ENCODE results near the gene DLGAP1. TPM values are rescaled to one million over a fixed set of nuclear protein-coding genes. Genes with fewer than 3 reads are reported as not detected.

The DLGAP1 gene
- total and polyA plus RNA-seq, 2 experiments from 2014 or later = 3.1 to 6.5 TPM

DNA sequence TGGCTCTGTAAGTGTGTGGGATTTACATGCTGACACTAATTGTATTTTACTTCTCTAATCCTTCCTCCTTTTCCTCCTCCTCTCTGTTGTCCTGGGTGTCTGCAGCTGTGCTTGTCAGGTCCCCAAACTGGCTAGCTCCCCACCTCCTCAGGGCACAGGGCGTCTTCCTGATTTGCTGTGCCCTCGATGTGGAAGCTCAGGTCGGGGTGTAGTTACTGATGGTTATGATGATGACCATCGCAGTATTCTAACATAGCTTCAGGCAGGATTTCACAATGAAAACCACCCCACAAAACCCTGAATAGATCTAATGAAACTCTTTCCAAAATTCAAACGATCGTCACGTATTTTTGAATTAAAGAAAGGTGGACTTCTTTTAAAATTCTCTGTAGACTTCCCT lies 576.7 kb downstream of the DLGAP1 start:
- no peak overlapping the region for H3K4me2 ChIP-seq
- WGBS (ENCODE audit: low lambda C conversion rate, missing lambda C conversion rate) = 83% methylated on average over 7 of the region's 7 CpGs
- no peak for DNase-seq (ENCODE audit: low spot score)
- no peaks in the 10 kb centered on the region for H3K9me3 ChIP-seq (ENCODE audit: low read depth)
- H3K27me3 ChIP-seq = no peaks in the 10 kb centered on the region
- no peaks in the 10 kb centered on the region for H3K9me2 ChIP-seq (replicated peaks; ENCODE audit: insufficient read depth)
- no peaks in the 10 kb centered on the region for H3K79me2 ChIP-seq
- H2AFZ ChIP-seq = no peak overlapping the region
- no peaks in the 10 kb centered on the region for H3K36me3 ChIP-seq (replicated peaks; ENCODE audit: insufficient read depth, low read depth)
- no peaks in the 10 kb centered on the region for H3K4me1 ChIP-seq (ENCODE audit: insufficient read depth)
- TF ChIP-seq EZH2 (IDR thresholded peaks at IDR 0.05; ENCODE audit: borderline replicate concordance) (no peak), EZH2phosphoT487 (IDR thresholded peaks at IDR 0.05; ENCODE audit: low read depth, severe bottlenecking, unreplicated experiment) (no peak)
- TF ChIP-seq, protein P1, sequence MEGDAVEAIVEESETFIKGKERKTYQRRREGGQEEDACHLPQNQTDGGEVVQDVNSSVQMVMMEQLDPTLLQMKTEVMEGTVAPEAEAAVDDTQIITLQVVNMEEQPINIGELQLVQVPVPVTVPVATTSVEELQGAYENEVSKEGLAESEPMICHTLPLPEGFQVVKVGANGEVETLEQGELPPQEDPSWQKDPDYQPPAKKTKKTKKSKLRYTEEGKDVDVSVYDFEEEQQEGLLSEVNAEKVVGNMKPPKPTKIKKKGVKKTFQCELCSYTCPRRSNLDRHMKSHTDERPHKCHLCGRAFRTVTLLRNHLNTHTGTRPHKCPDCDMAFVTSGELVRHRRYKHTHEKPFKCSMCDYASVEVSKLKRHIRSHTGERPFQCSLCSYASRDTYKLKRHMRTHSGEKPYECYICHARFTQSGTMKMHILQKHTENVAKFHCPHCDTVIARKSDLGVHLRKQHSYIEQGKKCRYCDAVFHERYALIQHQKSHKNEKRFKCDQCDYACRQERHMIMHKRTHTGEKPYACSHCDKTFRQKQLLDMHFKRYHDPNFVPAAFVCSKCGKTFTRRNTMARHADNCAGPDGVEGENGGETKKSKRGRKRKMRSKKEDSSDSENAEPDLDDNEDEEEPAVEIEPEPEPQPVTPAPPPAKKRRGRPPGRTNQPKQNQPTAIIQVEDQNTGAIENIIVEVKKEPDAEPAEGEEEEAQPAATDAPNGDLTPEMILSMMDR (IDR thresholded peaks at IDR 0.05; ENCODE audit: poor library complexity) = no peak
- H3K4me3 ChIP-seq = no peak overlapping the region
- H4K20me1 ChIP-seq (ENCODE audit: insufficient read depth, poor library complexity, severe bottlenecking) = no peaks in the 10 kb centered on the region
- H3K27ac ChIP-seq = no peak overlapping the region

DNA sequence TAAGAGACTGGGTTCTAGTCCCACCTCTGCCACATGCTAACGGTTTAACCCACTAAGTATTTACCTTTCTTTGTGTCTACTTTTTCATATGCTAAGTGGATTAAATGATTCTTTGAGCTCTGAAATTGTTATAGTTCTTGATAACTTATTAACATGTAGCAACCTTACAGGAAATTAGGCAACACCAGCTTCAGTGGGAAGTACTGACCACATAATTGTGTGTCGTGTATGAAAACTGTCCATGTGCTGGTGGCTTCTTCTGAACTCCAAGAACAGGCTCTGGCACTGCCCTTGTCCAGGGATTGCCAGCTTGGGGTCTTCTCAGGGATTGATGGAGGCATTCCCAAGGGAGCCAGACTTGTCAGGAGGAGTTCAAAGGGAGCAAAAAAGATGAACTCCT lies 577.4 kb downstream of the DLGAP1 start:
- 90% methylated on average over 2 of the region's 2 CpGs for WGBS (ENCODE audit: low lambda C conversion rate, missing lambda C conversion rate)
- TF ChIP-seq EZH2 (IDR thresholded peaks at IDR 0.05; ENCODE audit: borderline replicate concordance) (no peak), EZH2phosphoT487 (IDR thresholded peaks at IDR 0.05; ENCODE audit: low read depth, severe bottlenecking, unreplicated experiment) (no peak)
- TF ChIP-seq, protein P1 (IDR thresholded peaks at IDR 0.05; ENCODE audit: poor library complexity) = no peak
- no peaks in the 10 kb centered on the region for H3K79me2 ChIP-seq
- no peaks in the 10 kb centered on the region for H3K27me3 ChIP-seq
- H4K20me1 ChIP-seq (ENCODE audit: insufficient read depth, poor library complexity, severe bottlenecking) = no peaks in the 10 kb centered on the region
- H3K4me1 ChIP-seq (ENCODE audit: insufficient read depth) = no peaks in the 10 kb centered on the region
- H3K36me3 ChIP-seq (replicated peaks; ENCODE audit: insufficient read depth, low read depth) = no peaks in the 10 kb centered on the region
- no peak overlapping the region for H2AFZ ChIP-seq
- no peak overlapping the region for H3K27ac ChIP-seq
- no peak overlapping the region for H3K4me2 ChIP-seq
- no peak for DNase-seq (ENCODE audit: low spot score)
- H3K9me3 ChIP-seq (ENCODE audit: low read depth) = no peaks in the 10 kb centered on the region
- H3K9me2 ChIP-seq (replicated peaks; ENCODE audit: insufficient read depth) = no peaks in the 10 kb centered on the region
- H3K4me3 ChIP-seq = no peak overlapping the region

DNA sequence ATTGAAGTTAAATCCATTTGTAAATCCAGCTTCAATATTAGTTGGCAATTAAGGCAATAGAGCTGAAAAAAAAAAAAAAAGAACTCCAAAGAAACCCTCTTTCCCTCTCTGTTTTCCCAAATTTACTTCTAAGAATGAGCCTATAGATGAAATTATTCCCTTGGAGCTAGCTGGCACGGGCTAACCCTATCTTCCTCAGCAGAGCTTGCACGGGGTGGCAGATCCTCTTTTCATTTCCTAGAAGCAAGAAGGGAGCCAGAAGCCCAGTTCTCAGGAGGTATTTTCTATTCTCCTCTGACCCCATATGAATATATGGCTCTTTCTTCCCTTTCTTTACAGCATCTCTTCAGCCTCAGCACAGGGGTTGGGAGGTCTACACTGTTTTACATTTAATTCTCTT lies 579.1 kb downstream of the DLGAP1 start:
- TF ChIP-seq EZH2phosphoT487 (IDR thresholded peaks at IDR 0.05; ENCODE audit: low read depth, severe bottlenecking, unreplicated experiment) (no peak), EZH2 (IDR thresholded peaks at IDR 0.05; ENCODE audit: borderline replicate concordance) (no peak)
- TF ChIP-seq, protein P1 (IDR thresholded peaks at IDR 0.05; ENCODE audit: poor library complexity) = no peak
- 81% methylated on average over 2 of the region's 2 CpGs for WGBS (ENCODE audit: low lambda C conversion rate, missing lambda C conversion rate)
- no peak overlapping the region for H2AFZ ChIP-seq

DNA sequence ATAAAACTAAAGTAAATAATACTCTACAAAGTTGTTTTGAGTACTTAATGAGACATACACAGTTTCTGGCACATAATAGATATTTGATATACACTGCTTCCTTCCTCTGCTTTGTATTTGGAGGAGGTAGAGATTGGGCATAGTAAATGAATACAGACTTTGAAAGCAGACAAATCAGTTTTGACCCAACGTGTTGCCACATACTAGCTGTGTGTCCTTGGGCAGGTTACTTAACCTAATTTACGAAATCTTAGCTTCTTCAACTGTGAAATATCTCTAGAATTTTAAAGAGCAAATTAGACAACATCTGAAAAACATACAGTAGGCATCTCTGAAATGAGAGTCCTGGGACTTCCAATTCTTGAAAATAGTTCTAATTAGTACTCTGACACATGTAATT lies 579.7 kb downstream of the DLGAP1 start:
- Histone ChIP-seq H3K27me3 (no peaks in the 10 kb centered on the region), H3K4me3 (no peak overlapping the region), H3K4me2 (no peak overlapping the region), H3K9me3 (ENCODE audit: low read depth) (no peaks in the 10 kb centered on the region), H3K27ac (no peak overlapping the region), H3K4me1 (ENCODE audit: insufficient read depth) (no peaks in the 10 kb centered on the region), H3K36me3 (replicated peaks; ENCODE audit: insufficient read depth, low read depth) (no peaks in the 10 kb centered on the region), H3K79me2 (no peaks in the 10 kb centered on the region), H2AFZ (no peak overlapping the region), H4K20me1 (ENCODE audit: insufficient read depth, poor library complexity, severe bottlenecking) (no peaks in the 10 kb centered on the region), H3K9me2 (replicated peaks; ENCODE audit: insufficient read depth) (no peaks in the 10 kb centered on the region)
- no peak for DNase-seq (ENCODE audit: low spot score)
- TF ChIP-seq, protein P1 (IDR thresholded peaks at IDR 0.05; ENCODE audit: poor library complexity) = no peak
- no peak for TF ChIP-seq EZH2phosphoT487 (IDR thresholded peaks at IDR 0.05; ENCODE audit: low read depth, severe bottlenecking, unreplicated experiment)
- TF ChIP-seq EZH2 (IDR thresholded peaks at IDR 0.05; ENCODE audit: borderline replicate concordance) = no peak
- WGBS (ENCODE audit: low lambda C conversion rate, missing lambda C conversion rate) = 75% methylated on average over 2 of the region's 2 CpGs

More for the DNA sequence above, 579.1 kb downstream of the DLGAP1 start:
- Histone ChIP-seq H3K36me3 (replicated peaks; ENCODE audit: insufficient read depth, low read depth) (no peaks in the 10 kb centered on the region), H4K20me1 (ENCODE audit: insufficient read depth, poor library complexity, severe bottlenecking) (no peaks in the 10 kb centered on the region), H3K9me2 (replicated peaks; ENCODE audit: insufficient read depth) (no peaks in the 10 kb centered on the region), H3K79me2 (no peaks in the 10 kb centered on the region), H3K9me3 (ENCODE audit: low read depth) (no peaks in the 10 kb centered on the region), H3K27me3 (no peaks in the 10 kb centered on the region), H3K4me1 (ENCODE audit: insufficient read depth) (no peaks in the 10 kb centered on the region), H3K4me3 (no peak overlapping the region), H3K27ac (no peak overlapping the region), H3K4me2 (no peak overlapping the region)
- DNase-seq (ENCODE audit: low spot score) = no peak
